A549 (cell line): Measurements from ENCODE around the gene LYL1.

Source experiments
- BHLHE40 ChIP-seq: IDR thresholded peaks from 2 replicates; pipeline ENCODE4 v1.6.1; 2012; ENCODE audit warnings: low read depth, low read length, inconsistent platforms
- EP300 ChIP-seq, 2 experiments: fragments of >200 bp; sonication (Bioruptor Twin); formaldehyde crosslinking; IDR thresholded peaks; 2 replicates in 1 of 2; 3 replicates in 1 of 2; pipeline ENCODE4 v1.6.1; 2016 to 2017
- POLR2A ChIP-seq: IDR thresholded peaks from 2 replicates; pipeline ENCODE4 v1.6.1; 2012; ENCODE audit warnings: mild to moderate bottlenecking, low read length
- RNF2 ChIP-seq: fragments of 200-600 bp; sonication (generic); IDR thresholded peaks from 2 replicates; pipeline ENCODE4 v1.6.1; 2016; ENCODE audit warnings: low read depth, mild to moderate bottlenecking, antibody characterized with exemption, moderate library complexity, borderline replicate concordance
- SMC3 ChIP-seq: fragments of >200 bp; sonication (Bioruptor Twin); formaldehyde crosslinking; IDR thresholded peaks from 3 replicates; pipeline ENCODE4 v1.6.1; 2018; ENCODE audit warnings: inconsistent platforms
- TF ChIP-seq, protein P1 (sequence below): fragments of >200 bp; sonication (Bioruptor Twin); formaldehyde crosslinking; IDR thresholded peaks from 3 replicates; pipeline ENCODE4 v1.5.1; 2016
- TF ChIP-seq, protein P2 (sequence below): fragments of 250-450 bp; sonication (Bioruptor Pico); IDR thresholded peaks from 2 replicates; pipeline ENCODE4 v1.5.0; 2021; ENCODE audit warnings: mild to moderate bottlenecking, moderate library complexity, borderline replicate concordance

DNA sequence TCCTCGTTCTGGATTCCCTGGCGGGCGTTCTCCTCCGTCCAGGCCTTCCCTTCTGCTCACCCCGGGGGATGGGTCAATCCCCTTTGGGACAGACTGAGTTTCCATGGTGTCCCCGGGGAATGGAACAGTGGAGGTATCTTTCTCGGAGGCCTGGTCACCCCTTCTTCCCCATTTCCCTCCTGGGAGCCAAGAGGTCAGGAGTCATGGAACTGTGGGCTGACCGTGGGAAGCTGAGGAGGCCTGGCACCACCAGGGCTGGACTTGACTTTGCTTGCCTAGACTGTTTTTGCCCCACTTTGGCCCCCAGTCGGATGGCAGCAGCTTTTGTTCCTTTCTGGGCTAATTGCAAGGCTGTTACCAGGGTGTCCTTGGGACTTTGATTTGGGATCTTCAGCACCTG is 17.4 kb upstream of the LYL1 start:
- TF ChIP-seq EP300 (IDR thresholded peaks at IDR 0.05) (no peak), POLR2A (no peak), BHLHE40 (no peak), RNF2 (no peak), SMC3 (no peak)
- TF ChIP-seq, protein P1, sequence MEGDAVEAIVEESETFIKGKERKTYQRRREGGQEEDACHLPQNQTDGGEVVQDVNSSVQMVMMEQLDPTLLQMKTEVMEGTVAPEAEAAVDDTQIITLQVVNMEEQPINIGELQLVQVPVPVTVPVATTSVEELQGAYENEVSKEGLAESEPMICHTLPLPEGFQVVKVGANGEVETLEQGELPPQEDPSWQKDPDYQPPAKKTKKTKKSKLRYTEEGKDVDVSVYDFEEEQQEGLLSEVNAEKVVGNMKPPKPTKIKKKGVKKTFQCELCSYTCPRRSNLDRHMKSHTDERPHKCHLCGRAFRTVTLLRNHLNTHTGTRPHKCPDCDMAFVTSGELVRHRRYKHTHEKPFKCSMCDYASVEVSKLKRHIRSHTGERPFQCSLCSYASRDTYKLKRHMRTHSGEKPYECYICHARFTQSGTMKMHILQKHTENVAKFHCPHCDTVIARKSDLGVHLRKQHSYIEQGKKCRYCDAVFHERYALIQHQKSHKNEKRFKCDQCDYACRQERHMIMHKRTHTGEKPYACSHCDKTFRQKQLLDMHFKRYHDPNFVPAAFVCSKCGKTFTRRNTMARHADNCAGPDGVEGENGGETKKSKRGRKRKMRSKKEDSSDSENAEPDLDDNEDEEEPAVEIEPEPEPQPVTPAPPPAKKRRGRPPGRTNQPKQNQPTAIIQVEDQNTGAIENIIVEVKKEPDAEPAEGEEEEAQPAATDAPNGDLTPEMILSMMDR, result no peak
- TF ChIP-seq, protein P2, sequence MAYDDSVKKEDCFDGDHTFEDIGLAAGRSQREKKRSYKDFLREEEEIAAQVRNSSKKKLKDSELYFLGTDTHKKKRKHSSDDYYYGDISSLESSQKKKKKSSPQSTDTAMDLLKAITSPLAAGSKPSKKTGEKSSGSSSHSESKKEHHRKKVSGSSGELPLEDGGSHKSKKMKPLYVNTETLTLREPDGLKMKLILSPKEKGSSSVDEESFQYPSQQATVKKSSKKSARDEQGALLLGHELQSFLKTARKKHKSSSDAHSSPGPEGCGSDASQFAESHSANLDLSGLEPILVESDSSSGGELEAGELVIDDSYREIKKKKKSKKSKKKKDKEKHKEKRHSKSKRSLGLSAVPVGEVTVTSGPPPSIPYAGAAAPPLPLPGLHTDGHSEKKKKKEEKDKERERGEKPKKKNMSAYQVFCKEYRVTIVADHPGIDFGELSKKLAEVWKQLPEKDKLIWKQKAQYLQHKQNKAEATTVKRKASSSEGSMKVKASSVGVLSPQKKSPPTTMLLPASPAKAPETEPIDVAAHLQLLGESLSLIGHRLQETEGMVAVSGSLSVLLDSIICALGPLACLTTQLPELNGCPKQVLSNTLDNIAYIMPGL, result no peak
